ENCODE measurements around the gene PLCH2.
"Not testable (repeated sequence)": the region's sequence is repeated elsewhere in the genome, so short reads cannot be mapped to it uniquely, and the experiment has no call there.

PLCH2 gene

GRCh38 chr1:2442661-2443060 lies 33.4 kb upstream of the PLCH2 start:
- DNase-seq (ENCODE audit: low read depth in 2 of 3, low spot score in 1 of 3) = no peak

- DNase-seq (ENCODE audit: low read depth in 2 of 3, low spot score in 1 of 3) = peak in 1 of 3 donors; percentile 5
Observed at GRCh38 chr1:2443277-2444137, 32.6 kb upstream of the PLCH2 start.

DNA sequence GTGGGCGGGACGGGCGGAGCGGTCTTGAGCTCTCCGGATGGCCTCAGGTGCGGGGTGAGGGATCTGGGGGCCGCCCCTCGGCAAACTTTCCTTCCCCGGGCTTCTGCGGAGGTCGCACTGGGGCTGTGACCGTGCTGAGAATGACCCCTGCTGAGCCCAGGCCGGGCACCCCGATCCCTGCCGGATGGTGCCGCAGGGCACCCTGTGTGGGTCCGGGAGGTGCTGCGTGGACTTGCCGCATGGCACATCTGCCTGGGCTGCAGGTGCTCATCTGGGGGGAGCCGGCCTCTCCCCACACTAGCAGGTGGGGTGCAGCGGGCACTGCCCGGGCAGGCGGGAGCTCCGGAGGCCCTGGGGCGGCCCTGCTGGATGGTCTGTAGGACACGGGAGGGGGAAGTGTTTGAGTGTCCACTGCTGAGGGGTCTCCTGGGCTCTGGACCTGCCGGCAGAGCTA lies 31.9 kb upstream of the PLCH2 start:
- DNase-seq (ENCODE audit: low read depth in 2 of 3, low spot score in 1 of 3) = no peak

GRCh38 chr1:2445162-2445822 lies 30.8 kb upstream of the PLCH2 start:
- no peak for DNase-seq (ENCODE audit: low read depth in 2 of 3, low spot score in 1 of 3)

DNA sequence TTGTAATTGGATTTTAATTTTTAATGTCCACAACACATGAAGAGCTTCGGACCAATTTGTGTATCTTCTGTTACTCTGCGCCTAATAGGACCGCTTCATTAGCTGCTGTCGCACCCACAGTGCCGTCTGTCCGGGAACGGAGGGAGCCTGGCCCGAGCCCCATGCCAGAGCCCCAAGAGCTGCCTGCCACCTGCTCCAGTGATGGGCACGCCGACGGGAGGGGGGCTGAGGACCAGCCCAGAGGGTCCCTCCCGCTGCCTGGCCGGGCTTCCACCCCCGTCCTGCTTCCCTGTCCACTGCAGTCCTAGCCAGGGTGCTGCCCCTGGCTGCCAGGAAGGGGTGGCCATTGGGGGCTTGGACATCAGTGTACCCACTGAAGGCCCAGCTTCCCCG lies 30.3 kb upstream of the PLCH2 start:
- no peak for DNase-seq (ENCODE audit: low read depth in 2 of 3, low spot score in 1 of 3)

DNA sequence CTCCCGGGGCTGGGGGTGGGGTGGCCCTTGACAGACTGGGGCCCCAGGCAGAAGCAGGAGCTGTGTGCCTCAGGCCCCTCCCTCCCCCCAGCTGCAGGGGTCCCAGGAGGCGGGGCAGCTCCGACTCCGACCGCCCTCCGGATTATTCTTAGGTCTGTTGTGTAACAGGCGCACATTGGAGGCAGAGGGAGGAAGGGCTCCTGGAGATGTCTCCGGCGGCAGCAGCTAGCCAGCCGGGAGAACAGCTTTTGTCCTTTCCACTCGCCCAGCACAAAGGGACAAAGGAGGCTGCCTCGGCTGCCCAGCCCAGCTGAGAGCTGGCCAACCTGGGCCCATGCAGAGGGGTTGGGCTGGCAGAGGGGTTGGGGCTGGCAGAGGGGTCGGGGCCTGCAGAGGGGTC lies 29.7 kb upstream of the PLCH2 start:
- DNase-seq (ENCODE audit: low read depth in 2 of 3, low spot score in 1 of 3) = no peak

DNA sequence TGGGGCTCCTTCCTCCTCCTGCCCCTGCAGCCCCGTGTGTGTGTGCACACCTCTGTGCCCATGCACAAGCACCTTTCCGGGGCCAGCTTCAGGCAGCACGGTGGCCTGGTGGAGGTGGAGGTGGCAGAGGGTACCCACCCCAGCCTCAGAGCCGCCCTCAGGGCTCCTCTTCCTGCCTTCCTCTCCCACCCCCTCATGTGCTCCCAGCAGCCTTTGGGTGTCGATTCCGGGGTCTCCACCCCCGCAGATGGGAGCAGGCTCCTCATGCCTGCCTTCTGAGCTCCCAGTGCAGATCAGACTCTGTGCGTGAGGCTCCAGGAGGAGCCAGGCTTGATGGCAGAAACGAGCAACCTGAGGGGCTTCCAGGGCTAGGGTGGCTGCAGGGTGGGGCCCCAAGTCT lies 29.2 kb upstream of the PLCH2 start:
- no peak for DNase-seq (ENCODE audit: low read depth in 2 of 3, low spot score in 1 of 3)

- no peak for DNase-seq (ENCODE audit: low read depth in 2 of 3, low spot score in 1 of 3)
Observed at GRCh38 chr1:2447276-2448097, 28.6 kb upstream of the PLCH2 start.

GRCh38 chr1:2448098-2448445 lies 28.0 kb upstream of the PLCH2 start:
- no peak for DNase-seq (ENCODE audit: low read depth in 2 of 3, low spot score in 1 of 3)

DNA sequence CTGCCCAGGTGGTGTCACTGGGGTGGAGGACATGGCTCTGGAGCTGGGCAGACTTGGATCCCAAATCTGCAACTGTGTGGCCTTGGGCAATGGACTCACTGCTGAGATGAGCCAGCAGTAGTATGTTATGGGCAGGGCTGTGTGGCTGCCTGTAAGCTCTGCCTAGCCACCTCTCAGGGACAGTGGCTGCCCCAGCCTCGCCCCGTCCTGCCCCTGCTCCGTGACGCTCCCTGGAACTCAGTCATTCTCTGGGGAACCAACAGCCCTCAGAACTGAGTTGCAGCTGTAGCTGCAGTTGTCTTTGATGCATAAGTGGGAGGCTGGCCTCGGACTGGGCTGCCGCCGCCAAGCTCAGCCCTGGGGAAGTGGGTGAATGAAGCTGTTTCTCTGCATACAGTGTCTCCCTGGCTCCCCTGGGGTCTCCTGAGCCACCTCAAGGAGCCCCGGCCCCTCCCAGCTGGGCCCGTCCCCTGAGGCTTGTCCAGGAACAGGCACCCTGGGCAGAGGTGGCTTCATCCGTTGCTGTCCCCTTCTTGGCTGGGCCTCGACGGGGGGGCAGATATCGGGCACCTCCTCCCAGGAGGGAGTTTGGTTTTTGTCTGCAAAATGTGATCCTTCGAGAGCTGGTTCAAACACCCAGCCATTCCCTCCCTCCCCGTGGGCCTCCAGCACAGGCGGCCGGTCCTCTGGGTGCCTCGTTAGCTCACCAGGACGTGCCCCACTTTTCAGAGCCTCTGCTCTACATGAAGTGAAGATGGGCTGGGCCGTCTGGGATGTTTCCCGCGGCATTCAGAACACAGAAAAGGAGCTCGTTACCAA lies 26.2 kb upstream of the PLCH2 start:
- DNase-seq (ENCODE audit: low read depth in 2 of 3, low spot score in 1 of 3) = no peak

- no peak for DNase-seq (ENCODE audit: low read depth in 2 of 3, low spot score in 1 of 3)
Observed at GRCh38 chr1:2451741-2452140, 24.3 kb upstream of the PLCH2 start.

- DNase-seq (ENCODE audit: low read depth in 2 of 3, low spot score in 1 of 3) = no peak
Observed at GRCh38 chr1:2452201-2452931, 23.7 kb upstream of the PLCH2 start.

DNA sequence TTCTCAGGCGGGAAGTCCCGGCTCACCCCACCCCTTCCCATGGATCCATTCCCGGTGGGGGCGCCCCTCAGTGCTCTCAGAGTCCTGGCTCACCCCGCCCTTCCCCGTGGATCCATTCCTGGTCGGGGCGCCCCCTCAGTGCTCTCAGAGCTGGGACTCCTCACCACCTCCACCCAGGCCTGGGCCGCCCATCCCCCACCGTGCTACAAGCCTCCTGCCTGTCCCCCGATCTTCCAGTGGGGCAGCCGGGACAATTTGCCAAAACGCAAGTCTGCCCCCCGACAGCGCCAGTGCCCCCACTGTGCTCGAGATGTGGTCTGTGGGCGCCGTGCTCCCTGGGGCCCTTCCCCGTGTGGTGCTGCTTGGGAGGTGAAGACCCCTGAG lies 23.2 kb upstream of the PLCH2 start:
- DNase-seq (ENCODE audit: low read depth in 2 of 3, low spot score in 1 of 3) = no peak

DNA sequence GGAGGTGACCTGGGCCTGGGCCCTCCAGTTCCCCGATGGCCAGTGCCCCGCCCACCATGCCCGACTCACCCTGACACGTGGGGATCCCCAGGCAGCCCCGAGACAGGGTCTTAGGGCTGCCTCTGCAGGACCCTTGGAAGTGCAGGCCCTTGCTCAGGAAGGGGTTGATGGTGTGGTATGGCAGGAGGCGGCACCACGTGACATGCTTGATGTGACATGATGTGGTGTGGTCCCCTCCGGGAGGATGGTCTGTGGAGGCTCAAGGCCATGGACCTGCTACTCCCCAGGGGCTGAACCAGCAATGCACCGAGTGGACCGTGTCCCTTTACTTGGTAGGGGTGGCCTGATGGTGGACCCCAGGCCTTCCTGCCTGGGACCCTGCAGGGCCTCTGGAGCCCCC lies 21.9 kb upstream of the PLCH2 start:
- DNase-seq (ENCODE audit: low read depth in 2 of 3, low spot score in 1 of 3) = no peak

GRCh38 chr1:2455757-2456156 lies 20.3 kb upstream of the PLCH2 start:
- DNase-seq (ENCODE audit: low read depth in 2 of 3, low spot score in 1 of 3) = no peak

- DNase-seq (ENCODE audit: low read depth in 2 of 3, low spot score in 1 of 3) = no peak
Observed at GRCh38 chr1:2457444-2457843, 18.6 kb upstream of the PLCH2 start.

GRCh38 chr1:2458687-2459086 lies 17.4 kb upstream of the PLCH2 start:
- no peak for DNase-seq (ENCODE audit: low read depth in 2 of 3, low spot score in 1 of 3)

GRCh38 chr1:2459102-2459753 lies 16.9 kb upstream of the PLCH2 start:
- DNase-seq (ENCODE audit: low read depth in 2 of 3, low spot score in 1 of 3) = not testable (repeated sequence)

DNA sequence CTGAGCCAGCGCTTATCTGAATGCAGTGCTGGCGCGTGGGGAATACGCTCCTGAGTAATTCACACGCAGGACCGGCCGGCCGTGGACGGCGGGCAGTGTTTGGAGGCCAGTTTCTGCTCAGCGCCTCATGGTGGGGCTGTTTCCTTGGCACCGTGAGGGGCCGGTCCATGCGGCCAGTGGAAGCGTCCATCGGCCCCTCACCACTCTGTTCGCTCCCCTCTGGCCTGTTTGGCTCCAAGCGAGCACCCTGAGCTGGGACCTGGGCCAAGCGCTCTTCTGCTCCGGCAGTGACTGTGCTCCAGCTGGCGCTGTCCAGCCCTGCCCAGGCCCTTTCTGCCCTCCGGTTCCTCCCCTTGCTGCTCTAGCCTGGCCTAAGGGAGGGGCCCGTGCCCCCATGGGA lies 16.3 kb upstream of the PLCH2 start:
- DNase-seq (ENCODE audit: low read depth in 2 of 3, low spot score in 1 of 3) = no peak

GRCh38 chr1:2460203-2460602 lies 15.9 kb upstream of the PLCH2 start:
- DNase-seq (ENCODE audit: low read depth in 2 of 3, low spot score in 1 of 3) = no peak

All from stimulated activated CD4-positive, alpha-beta T cell treated with anti-CD3 and anti-CD28 coated beads, Interleukin-12 subunit alpha, Interleukin-12 subunit beta, amount 100 ng/mL, for 48 hours (primary cell).